Activated CD4-positive, alpha-beta T cell treated with anti-CD3 and anti-CD28 coated beads, Interleukin-2, amount 50 U/mL, for 4 hours (primary cell): ENCODE results near the gene S100A7A.
"Not testable (repeated sequence)": the region's sequence is repeated elsewhere in the genome, so short reads cannot be mapped to it uniquely, and the experiment has no call there.

Experiments used
- DNase-seq, 2 experiments: peaks; one replicate each; pipeline ENCODE4 v3.0.0-alpha.2; 2020

S100A7A gene

DNA sequence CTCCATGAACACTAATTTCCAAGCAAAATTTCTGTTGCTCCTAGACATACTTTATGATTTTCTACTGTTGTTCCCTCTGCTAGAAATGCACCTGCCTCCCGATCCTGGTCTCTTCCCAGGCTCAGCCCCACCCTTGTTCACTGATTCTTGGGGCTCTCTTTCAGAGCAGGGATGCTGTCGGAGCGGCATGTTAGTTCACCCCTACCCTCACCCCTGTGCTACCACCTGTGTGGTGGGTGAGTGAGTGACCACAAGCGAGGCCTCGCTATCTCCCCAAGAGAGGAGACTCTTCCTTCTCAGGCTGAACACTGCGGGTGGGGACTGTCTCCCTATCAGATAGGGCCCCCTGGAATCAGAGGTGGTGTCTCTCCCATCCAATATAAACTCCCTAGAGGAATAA lies 20.5 kb upstream of the S100A7A start:
- DNase-seq = no peak

DNA sequence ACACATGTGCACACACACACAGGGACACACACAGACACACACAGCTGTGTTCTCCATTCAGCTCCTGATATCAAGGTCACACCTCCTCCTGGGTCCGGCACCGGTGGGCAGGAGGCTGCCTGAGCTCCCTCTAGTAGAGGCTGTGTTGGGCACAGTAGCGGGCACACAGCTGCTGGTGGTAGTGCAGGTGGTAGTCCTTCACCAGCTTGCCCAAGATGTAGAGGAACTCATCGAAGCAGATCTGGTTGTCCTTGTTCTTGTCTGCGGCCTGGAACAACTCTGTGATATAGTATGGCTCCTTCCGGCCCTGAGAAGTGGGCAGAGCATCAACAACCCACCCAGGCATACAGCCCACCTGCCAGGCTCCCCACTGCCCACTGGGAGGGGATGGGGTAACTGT lies 19.9 kb upstream of the S100A7A start:
- no peak for DNase-seq

DNA sequence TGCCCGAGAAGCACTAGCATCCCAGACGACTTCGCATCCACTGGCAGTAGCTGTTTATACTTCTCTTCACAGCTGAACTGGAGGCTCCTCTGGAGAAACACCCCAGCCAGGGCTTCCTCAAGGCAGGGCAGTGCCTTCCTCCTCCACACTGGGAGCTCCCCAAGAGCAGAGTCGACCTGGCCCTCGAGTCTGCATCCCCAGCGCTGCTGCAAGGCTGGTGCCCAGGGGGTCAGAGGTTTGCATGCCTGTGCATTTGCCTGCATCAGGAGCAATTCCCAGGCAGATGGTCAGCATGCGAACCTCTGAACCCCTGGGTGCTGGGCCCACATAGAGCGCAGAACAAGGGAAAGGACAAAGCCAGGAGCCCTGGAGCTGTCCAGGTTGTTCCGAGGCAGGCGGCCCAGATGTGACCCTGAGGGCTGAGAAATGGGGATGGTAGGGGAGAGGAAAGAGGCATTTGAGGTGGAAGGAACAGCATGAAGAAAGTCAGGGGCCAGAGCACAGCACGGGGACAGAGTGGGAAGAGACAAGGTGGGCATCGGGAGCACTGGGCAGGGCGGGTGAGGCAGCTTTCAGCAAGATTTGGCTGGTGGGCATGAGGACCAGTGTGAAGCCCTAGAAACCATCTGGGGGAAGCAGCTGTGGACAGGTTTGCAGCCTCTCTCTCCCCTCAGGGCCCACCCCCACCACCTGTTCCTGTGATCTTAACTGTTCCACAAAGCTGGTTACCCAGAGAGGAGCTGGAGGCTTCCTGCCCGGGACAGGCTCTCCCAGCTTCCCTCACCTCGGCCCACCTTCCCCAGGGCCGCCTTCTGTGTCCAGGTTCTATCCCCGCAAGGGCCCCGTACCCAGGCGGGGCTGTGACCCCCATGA lies 19.0 kb upstream of the S100A7A start:
- no peak for DNase-seq

DNA sequence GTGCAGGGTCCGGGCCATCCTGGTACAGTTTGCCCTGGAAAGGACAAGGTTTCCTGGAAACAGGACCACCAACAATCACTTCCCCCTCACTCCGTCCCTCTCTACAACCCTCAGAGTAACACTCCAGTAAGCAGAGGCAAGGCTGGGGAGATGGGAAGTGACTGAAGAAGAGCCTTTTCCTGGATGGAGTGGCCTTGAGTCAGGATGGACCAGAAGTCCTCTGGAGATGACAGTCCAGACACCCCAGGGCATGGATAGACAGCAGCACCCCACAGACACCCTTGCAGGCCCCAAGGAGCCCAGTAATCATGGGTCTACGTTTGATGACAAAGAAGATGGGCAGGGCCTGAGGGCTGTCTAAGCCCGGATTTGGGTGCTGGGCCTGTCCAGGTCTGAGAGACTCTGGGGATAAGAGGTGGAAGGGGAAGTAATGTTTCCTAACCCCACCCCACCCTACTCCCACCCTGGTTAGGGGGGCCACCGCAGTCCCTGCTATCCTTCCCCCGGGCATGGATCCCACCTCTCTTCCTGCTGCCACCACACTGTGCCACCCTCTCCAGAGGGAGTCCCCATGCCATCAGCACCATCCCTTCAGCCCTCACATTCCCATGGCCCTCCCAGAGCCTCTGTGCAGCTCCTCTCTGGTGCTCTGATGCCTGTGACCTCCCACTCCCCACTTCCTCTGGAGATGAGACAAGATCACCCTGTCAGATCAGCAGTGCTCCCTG lies 18.2 kb upstream of the S100A7A start:
- DNase-seq = no peak

DNA sequence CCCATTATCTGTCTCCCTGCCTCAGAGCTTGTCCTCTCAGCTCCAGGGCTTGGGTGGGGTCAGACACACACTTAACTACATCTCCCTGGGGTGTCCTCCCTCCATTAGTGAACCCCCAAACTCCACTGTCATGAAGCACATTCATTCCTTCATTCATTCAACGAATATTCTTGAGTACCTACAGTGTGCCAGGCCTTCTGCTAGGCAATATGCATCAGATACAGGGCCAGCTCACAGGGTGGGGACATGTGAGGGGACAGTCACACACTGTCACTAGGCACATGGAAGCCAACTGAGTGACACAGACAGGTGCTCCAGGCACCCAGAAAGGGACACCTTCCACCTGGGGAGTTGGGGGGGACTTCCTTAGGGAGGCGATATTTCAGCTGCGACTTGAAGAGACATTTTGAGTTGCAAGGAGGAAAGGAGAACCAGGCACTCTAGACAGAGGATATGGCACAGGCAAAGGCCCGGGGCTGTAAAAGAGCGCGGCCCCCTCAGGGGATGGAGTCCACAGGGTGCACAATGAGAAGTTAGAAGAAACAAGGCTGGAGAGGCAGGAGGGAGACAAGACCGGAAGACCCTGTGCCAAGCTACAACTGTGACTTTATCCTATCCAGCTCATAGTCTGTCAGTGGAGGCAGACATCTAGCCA lies 16.8 kb upstream of the S100A7A start:
- DNase-seq = no peak

DNA sequence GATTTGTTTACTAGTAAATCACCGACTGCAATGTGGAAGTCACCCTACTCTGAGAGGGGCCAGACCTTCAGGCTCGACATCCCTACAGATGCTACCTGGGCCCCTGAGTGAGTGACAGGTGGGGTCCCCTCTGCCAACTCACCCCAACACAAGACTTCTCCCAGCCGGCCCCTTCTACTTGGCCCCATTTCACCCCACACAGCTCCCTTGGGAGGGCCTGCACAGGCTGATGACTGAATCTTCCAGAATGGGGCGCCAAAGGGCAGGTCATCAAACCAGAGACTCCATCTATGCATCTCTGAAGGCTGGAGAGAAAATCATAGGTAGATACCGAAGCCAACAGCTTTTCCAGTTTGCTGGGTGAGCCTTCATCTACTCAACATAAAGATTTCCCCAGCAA lies 16.1 kb upstream of the S100A7A start:
- no peak for DNase-seq

DNA sequence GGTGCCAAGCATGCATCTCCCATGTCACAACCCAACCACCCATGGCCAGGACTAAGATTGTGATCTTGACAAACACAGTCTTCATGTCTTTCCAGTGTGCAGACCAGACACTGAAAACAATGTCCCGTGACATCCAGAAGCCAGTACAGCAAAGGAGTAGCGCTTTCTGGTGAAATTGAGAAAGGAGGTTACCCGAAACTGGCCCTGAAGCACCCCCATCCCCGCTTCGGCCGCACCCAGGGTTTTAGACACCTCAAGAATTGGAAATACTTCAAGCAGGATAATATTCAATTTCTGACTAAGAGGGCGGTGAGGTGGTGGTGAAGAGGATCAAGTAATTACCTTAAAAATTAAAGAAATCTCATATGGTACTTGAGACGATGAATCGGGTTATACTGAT lies 14.9 kb upstream of the S100A7A start:
- DNase-seq = no peak

DNA sequence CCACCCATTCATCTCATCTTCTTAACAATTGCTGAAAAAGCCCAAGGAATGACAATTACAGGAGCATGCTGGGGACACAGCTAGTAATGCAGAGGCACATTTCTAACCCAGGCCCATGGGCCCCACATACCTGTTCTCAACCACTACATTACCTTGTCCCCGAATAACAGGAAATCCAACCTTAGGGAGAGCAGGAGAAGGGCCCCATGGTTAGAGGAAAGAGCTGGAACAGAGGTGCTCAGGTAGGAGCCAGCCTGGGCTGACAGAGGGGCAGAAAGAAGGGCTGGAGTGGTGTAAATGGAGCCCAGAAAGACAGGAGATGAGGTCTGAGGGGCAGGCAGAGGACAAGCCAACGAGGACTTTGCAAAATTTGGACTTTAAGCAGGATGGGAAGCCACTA lies 14.1 kb upstream of the S100A7A start:
- no peak for DNase-seq

DNA sequence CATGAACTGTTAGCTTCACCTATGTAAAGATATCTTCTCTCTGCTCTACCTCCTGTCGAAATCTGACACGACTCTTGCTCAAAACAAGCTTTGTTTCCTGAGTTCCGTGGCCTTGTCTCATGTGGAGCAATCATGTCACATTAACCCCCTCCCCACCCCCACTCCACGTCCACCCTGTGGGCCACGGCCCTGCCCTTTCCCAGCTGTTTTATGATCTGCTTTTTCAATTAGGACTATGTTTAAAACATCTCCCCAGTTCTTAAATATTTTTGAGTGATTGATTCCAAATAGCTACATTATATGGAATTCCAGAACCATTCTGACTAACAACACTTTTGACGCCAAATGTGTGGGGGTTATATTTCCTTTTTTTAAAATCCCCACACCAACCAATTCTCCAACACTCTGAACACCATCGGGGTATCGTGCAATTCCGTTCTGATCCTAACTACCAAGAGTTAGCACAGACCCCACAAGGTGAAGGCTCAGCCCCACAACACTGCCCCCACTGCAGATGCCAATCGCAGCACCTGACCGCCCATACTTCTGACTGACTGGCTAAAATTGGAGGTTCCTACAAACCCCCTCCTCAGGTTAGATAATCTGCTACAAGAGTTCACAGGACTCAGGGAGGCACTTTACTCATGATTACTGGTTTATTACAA lies 12.8 kb upstream of the S100A7A start:
- DNase-seq = no peak

DNA sequence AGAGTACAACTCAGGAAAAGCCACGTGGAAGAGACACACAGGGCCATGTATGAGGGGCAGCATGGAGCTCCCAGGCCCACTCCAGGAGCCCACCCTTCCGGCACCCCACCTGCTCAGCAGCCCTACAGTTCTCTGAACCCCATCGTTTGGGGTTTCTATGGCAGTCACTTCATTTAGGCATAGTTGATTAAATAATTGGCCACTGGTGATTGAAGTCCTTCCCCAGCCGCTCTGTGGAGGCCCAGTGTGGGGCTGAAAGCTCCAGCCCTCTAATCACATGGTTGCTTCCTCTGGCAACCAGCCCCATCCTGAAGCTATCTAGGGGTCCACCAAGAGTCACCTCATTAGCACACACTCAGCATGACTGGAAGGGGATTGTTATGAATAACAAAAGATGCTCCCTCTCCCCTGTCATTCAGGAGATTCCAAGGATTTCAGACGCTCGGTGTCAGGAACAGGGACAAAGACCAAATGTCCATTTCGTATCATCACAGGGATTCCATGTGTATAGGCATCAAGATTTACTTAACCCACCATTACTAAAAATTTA lies 12.2 kb upstream of the S100A7A start:
- DNase-seq = no peak

DNA sequence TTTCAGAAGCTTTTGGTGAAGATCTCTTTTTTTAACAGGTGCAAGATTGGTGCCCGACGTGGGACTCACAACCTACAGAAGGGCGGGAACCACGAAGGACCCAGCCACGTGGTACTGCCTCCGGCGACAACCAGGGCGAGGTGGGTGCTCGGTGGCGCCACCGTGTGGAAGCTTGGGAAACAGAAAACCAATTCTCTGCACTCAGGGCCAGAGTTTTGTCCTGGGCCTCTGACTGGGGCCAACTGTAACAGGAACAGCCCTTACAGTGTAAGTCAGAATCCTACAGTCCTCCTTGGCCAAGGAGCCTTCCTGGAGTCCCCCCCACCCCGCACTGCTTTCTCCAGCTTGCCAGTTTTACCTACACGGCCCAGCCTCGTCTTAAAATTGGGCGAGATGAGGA lies 11.6 kb upstream of the S100A7A start:
- DNase-seq = peak; percentile 39 to 43

DNA sequence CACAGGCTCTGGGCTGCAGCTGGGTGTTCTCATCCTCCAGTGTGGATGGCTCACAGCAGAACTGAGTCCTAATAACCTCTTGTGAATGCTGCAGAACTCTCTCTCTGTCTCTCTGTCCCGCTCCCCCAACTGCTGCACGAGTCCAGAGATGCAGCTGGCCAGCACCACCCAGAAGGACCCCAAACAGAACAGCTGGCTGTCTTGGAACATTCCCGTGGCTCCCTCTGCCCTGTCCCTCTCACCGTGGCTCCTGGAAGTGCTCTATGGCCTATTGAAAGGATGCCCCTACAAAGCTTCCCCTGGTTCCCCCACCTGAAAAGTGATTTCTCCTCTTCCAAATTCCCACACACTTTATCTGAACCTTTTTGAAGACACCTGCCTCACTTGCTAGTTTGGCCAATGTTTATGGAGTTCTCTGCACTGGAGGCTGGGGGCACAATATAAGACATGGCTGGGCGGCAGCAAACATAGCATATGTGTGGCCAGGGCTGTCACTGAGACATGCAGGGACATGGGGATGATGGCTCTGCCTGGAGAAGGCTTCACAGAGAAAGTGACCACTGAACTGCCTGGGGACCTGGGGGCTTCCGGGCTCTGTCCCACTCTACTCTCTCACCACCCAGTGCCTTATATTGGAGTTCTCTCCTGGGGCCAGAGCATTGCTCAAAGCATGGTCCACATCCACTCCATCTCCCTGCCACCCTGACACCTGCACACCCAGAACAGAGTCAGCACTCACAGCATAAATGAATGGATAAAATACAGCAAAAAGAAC lies 10.3 kb upstream of the S100A7A start:
- not testable (repeated sequence) for DNase-seq

DNA sequence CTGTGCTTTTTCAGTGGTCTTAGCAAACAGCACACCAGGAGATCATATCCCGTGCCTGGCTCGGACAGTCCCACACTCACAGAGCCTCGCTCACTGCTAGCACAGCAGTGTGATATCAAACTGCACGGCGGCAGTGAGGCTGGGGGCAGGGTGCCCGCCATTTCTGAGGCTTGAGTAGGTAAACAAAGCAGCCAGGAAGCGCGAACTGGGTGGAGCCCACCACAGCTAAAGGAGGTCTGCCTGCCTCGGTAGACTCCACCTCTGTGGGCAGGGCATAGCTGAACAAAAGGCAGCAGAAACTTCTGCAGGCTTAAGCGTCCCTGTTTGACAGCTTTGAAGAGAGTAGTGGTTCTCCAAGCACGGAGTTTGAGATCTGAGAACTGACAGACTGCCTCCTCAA lies 9.0 kb upstream of the S100A7A start:
- not testable (repeated sequence) for DNase-seq

DNA sequence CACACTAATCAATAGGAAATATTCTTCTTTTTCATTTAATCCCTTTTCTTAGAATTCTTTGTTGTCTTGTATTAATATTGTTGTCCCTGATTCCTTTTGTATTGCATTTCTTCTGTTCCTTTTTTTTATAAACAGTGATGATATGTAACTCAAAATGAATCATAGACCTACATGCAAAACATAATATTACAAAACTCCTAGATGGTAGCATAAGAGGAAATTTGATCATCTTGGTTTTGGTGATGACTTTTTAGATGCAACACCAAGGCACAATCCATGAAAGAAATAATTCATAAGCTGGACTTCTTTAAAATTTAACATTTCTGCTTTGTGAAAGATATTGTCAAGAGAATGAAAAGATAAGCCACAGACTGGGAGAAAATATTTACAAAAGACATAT lies 2.4 kb upstream of the S100A7A start:
- DNase-seq = not testable (repeated sequence)

DNA sequence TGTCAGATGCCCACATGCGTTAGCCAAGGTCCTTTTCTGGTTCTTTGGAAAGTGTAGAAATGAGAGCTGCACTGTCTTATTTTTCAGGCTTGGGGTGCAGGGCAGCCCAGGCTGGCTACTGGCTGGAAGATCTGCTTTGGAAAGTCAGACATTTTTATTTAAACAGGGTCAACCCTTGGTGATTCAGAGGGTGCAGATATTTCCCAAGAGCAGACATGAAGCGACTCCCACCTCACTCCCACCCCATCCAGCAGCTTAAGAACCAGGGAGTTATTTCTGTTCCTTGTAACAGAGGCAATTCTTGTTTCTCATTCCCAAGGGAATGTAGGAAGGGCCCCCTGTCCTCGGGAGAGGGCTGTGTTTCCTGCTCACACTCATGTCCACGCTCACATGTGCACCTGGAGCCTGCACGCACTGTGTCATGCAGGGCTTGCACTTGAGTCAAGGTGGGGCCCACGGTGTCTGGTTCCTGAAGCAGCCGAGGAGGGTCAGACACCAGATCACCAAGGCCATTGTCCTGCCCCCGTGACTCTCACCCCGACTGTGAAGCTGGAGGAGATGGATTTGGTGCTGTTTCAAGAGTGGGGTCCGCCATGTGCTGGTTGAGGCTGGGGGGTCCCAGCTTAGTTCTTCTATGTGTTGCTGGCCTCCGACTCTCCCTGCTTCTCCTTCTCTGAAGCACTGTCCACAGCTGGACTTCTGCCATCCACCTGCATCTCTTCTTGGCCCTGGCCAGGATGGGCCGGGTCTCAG lies 992 bp downstream of the S100A7A start:
- DNase-seq = no peak

DNA sequence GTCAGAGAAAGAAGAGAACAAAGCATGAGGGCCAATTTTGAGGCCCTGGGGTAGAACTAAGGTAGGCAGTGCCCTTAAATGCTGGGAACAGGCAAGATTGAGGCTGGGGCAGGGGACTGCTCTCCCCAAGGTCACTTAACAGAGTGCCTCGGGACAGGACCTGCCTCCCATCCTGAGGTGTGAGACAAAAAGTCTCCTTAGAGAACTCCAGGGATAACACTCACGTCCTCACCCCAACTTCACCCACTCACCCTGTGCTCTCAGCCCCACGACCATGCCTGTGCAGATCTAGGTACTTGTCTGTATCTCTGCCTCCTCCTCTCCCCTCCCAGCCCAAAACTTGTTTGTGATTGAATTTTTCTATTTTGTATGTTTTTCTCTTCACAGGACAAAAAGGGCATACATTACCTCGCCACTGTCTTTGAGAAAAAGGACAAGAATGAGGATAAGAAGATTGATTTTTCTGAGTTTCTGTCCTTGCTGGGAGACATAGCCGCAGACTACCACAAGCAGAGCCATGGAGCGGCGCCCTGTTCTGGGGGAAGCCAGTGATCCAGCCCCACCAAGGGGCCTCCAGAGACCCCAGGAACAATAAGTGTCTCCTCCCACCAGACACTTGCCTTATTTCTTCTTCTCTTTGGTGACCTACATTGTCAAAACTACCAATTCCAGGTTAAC lies 2.6 kb downstream of the S100A7A start:
- DNase-seq = not testable (repeated sequence)

DNA sequence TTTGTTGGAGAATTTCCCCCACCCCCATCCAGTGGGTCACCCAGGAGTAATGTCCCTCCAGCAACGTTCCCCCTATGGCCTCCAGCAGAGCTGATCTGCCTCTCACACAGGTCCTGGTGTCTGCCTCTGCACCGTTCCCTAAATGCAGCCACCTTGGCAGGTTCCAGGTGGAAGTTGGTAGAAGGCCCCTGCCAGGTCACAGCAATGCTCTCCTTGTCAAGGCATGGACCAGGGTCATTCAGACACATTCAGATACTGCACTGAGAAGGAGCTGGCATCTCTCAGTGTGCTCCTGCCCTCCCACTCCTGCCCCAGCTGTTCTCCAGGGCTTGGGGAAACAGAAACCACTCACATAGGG lies 3.1 kb downstream of the S100A7A start:
- not testable (repeated sequence) for DNase-seq

DNA sequence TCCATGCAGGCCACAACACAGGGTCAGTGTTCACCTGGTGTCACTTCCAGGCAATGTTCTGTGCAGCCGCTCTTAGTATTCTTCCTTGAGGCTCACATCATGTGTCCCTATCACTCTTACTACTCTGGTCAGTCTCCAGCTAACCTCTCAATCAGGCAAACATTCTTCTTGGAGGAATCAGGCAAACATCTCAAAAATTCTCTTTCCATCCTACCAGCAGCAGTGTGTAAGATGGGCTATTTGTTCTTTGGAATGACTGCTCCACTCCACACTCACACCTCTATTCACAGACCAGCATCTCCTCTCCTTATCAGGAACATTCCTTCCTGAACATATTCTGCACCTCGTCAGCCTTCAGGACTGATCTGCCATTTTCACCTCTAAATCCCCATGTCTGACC lies 4.0 kb downstream of the S100A7A start:
- DNase-seq = no peak

DNA sequence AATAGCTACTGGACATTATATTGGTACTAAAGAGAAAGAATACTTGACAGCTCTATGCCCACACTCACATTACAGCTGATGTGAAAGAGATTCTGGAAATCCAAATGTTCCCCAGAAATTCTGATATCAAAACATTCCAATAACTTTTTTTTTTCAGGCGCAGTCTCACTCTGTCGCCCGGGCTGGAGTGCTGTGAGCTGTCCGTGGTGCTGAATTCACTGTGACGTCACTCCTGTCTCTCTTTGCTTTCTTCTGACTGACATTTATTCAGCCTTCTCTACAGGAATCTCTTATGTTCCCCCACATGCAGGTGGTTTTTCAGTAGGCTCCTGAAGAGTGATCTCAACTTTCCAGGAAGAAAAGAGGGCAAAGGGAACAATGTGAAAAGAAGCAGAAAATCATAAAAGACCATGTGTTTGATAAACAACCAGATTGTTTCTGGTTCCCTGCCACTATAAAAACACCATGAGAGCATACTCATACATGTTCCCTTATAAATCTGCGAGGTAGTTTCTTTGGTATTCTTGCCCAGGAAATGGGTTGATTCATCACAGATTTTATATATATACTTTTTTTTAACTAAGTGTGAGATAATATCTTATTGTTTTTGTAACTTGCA lies 6.2 kb downstream of the S100A7A start:
- peak; percentile 56 to 66 for DNase-seq

DNA sequence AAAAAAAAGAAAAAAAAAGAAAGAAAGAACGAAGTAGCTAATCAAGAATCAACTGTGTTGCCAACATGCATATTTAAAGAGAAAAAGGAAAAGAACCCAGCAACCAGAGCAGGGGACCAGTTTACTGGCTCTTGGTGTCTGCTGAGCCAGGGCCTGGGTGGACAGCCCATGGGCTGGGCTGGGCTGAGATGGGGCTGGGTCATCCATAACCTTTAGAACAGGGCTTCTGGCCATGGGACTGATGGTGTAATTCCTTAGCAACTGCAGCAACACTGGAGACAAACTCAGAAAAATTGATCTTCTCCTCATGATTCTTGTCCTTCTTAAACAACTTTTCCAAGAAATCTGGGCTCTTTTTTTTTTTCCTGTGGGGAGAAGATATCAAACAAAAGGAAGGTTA lies 10.5 kb downstream of the S100A7A start:
- DNase-seq = no peak
